ENCODE measurements around the gene MYOZ3. TPM values are rescaled to one million over a fixed set of nuclear protein-coding genes. Genes with fewer than 3 reads are reported as not detected.

Gene MYOZ3
- polyA plus RNA-seq, 1 of the 3 experiments (the other 2 are of a cell fraction) = 0.26 TPM

- TF ChIP-seq USF2 (IDR thresholded peaks at IDR 0.05; ENCODE audit: borderline replicate concordance, low read depth, low read length) (no peak), NFIC (IDR thresholded peaks at IDR 0.05; ENCODE audit: borderline replicate concordance) (peak; percentile 72; the same call in 1 of the 2 replicates), CTCF (IDR thresholded peaks at IDR 0.05) (no peak), RAD21 (IDR thresholded peaks at IDR 0.05; ENCODE audit: low read length) (no peak), FOSL2 (IDR thresholded peaks at IDR 0.05; ENCODE audit: borderline replicate concordance, low read depth) (peak; percentile 42), RXRA (IDR thresholded peaks at IDR 0.05; ENCODE audit: borderline replicate concordance, low read depth) (no peak), TCF12 (IDR thresholded peaks at IDR 0.05) (peak; percentile 36), TAF1 (IDR thresholded peaks at IDR 0.05; ENCODE audit: borderline replicate concordance, low read depth, low read length) (no peak; the same call in 1 of the 2 replicates), EP300 (IDR thresholded peaks at IDR 0.05; ENCODE audit: borderline replicate concordance in 1 of 2, low read depth in 1 of 2, low read length in 1 of 2) (peak in 1 of 2 experiments; percentile 59; a peak in 2 of 4 replicates)
Observed at GRCh38 chr5:150641006-150641570, 20.0 kb upstream of the MYOZ3 start (continued).

GRCh38 chr5:150641824-150642566, 19.1 kb upstream of the MYOZ3 start:
- H3K9me2 ChIP-seq = no peaks in the 10 kb centered on the region
- ChIA-PET POLR2A (interaction anchor here (0.8 to 1.1 kb wide), 3 partner anchors 10 to 192 kb away, joined by 3 read pairs; no protein-coding TSS in a partner anchor), CTCF (interaction anchor here (0.8 to 2.4 kb wide), 5 partner anchors 10 to 81 kb away, joined by 3 to 9 read pairs (median 3); no protein-coding TSS in a partner anchor)
- DNase-seq = no peak
- no peaks in the 10 kb centered on the region; the same call in 1 of the 2 replicates for H4K20me1 ChIP-seq (ENCODE audit: insufficient read depth)
- WGBS (ENCODE audit: low lambda C conversion rate) = 88% methylated on average over 3 of the region's 5 CpGs
- peak overlapping the region; percentile 74 for H3K9ac ChIP-seq
- no peak for TF ChIP-seq TEAD4 (IDR thresholded peaks at IDR 0.05; ENCODE audit: borderline replicate concordance, insufficient read depth)
- no peak for TF ChIP-seq SMC3 (IDR thresholded peaks at IDR 0.05; ENCODE audit: low read depth, low read length)
- TF ChIP-seq CTCF (IDR thresholded peaks at IDR 0.05) = no peak
- no peak for TF ChIP-seq TAF1 (IDR thresholded peaks at IDR 0.05; ENCODE audit: borderline replicate concordance, low read depth, low read length)
- no peak for TF ChIP-seq MAX (IDR thresholded peaks at IDR 0.05; ENCODE audit: low read depth)
- no peak for TF ChIP-seq NFIC (IDR thresholded peaks at IDR 0.05; ENCODE audit: borderline replicate concordance)
- no peak for TF ChIP-seq USF1 (IDR thresholded peaks at IDR 0.05; ENCODE audit: borderline replicate concordance, low read depth)
- TF ChIP-seq SIN3A (IDR thresholded peaks at IDR 0.05; ENCODE audit: borderline replicate concordance, low read depth, low read length) = no peak
- no peak for TF ChIP-seq ELF1 (IDR thresholded peaks at IDR 0.05)
- TF ChIP-seq RFX5 (IDR thresholded peaks at IDR 0.05; ENCODE audit: low read length) = no peak
- TF ChIP-seq GATA2 (CRISPR knock-in tag; IDR thresholded peaks at IDR 0.05) = no peak
- no peak for TF ChIP-seq ZBTB33 (IDR thresholded peaks at IDR 0.05; ENCODE audit: borderline replicate concordance, low read depth)
- TF ChIP-seq MXI1 (IDR thresholded peaks at IDR 0.05; ENCODE audit: low read depth, low read length) = no peak
- H3K4me2 ChIP-seq = peak overlapping the region; percentile 66
- no peaks in the 10 kb centered on the region for H3K36me3 ChIP-seq (replicated peaks in 1 of 2; ENCODE audit: control insufficient read depth in 1 of 2, insufficient read depth in 2 of 2, low read length in 1 of 2)
- H3K4me1 ChIP-seq (ENCODE audit: control insufficient read depth in 1 of 2, insufficient read depth in 2 of 2, low read depth in 1 of 2, low read length in 1 of 2) = peaks cover 70 to 82% of the 10 kb centered on the region in 2 experiments
- H3K27me3 ChIP-seq (ENCODE audit: insufficient read depth) = no peaks in the 10 kb centered on the region
- peaks cover 55% of the 10 kb centered on the region for H3F3A ChIP-seq (replicated peaks; ENCODE audit: insufficient read depth)
- H3K79me2 ChIP-seq (ENCODE audit: insufficient read depth) = peaks cover 47% of the 10 kb centered on the region
- no peak overlapping the region for H2AFZ ChIP-seq (ENCODE audit: low read depth)
- H3K9me3 ChIP-seq = no peaks in the 10 kb centered on the region
- H3K4me3 ChIP-seq (ENCODE audit: low read depth in 2 of 2, low read length in 1 of 2) = peak overlapping the region; percentile 45 to 57; a peak in 3 of 4 replicates
- peak overlapping the region; percentile 92 to 94 for H3K27ac ChIP-seq (ENCODE audit: low read depth in 2 of 2, low read length in 1 of 2)
